H1 (cell line): ENCODE measurements around the gene EDA. TPM values are rescaled to one million over a fixed set of nuclear protein-coding genes. Genes with fewer than 3 reads are reported as not detected.

Source experiments
- CTCF ChIA-PET: fragments of 300-600 bp; sonication (Branson Sonifier 250); formaldehyde crosslinking; loops from one replicate; lab custom pipeline; 2021; ENCODE audit not compliant: partially characterized antibody; lab: Charles Lee
- POLR2A ChIA-PET: fragments of 300-600 bp; sonication (Branson Sonifier 250); formaldehyde crosslinking; loops from one replicate; lab custom pipeline; 2021; ENCODE audit warnings: inconsistent platforms; ENCODE audit not compliant: partially characterized antibody; lab: Charles Lee
- DNase-seq, 2 experiments: peaks; one replicate each; pipeline versions ENCODE4 v3.0.0 to v3.0.0-alpha.2; 2010 to 2022; ENCODE audit warnings: low spot score in 2 of 2, low read depth in 1 of 2, mixed read lengths in 1 of 2
- FAIRE-seq: peaks from 2 replicates; lab custom pipeline; 2011; peaks lifted over from hg19 to GRCh38; lab: Jason Lieb, UNC
- H2AFZ ChIP-seq: 2 replicates; pipeline ENCODE4 v1.8.1; 2012; ENCODE audit warnings: low read length, inconsistent platforms
- H2AK5ac ChIP-seq: 2 replicates; pipeline ENCODE4 v1.6.1; 2013; ENCODE audit warnings: low read depth, low read length
- H2BK120ac ChIP-seq: replicated peaks from 2 replicates; pipeline ENCODE3; 2013; ENCODE audit warnings: low read depth, low read length, inconsistent platforms
- H2BK12ac ChIP-seq: 2 replicates; pipeline ENCODE4 v1.6.1; 2013; ENCODE audit warnings: low read depth, low read length
- H2BK15ac ChIP-seq: 2 replicates; pipeline ENCODE4 v1.6.1; 2013; ENCODE audit warnings: low read length
- H2BK20ac ChIP-seq: 2 replicates; pipeline ENCODE4 v1.6.1; 2013; ENCODE audit warnings: low read length
- H2BK5ac ChIP-seq: 2 replicates; pipeline ENCODE4 v1.6.1; 2013; ENCODE audit warnings: low read depth, low read length
- H3K14ac ChIP-seq: 2 replicates; pipeline ENCODE4 v1.6.1; 2013; ENCODE audit warnings: inconsistent platforms; ENCODE audit not compliant: insufficient read length
- H3K18ac ChIP-seq: 2 replicates; pipeline ENCODE4 v1.6.1; 2013; ENCODE audit warnings: low read length; ENCODE audit errors: extremely low read depth
- H3K23ac ChIP-seq: 2 replicates; pipeline ENCODE4 v1.6.1; 2013; ENCODE audit warnings: inconsistent platforms; ENCODE audit not compliant: insufficient read length
- H3K23me2 ChIP-seq: 2 replicates; pipeline ENCODE4 v1.6.1; 2013; ENCODE audit warnings: low read depth, low read length
- H3K27ac ChIP-seq: 2 replicates; pipeline ENCODE4 v1.6.1; 2011; ENCODE audit warnings: low read depth, low read length, inconsistent platforms
- H3K27me3 ChIP-seq, 4 experiments: replicated peaks in 1 of 4; 1 replicate in 1 of 4; 2 replicates in 3 of 4; pipeline versions ENCODE4 v1.6.1 to v1.8.1; 2011 to 2013; ENCODE audit warnings: low read length in 3 of 4, mild to moderate bottlenecking in 3 of 4, inconsistent platforms in 2 of 4, mixed read lengths in 2 of 4, moderate library complexity in 1 of 4; ENCODE audit not compliant: control insufficient read depth in 3 of 4, insufficient read depth in 3 of 4; ENCODE audit errors: extremely low read depth in 1 of 4
- H3K36me3 ChIP-seq, 4 experiments: 2 replicates each; pipeline versions ENCODE4 v1.6.1 to v1.8.1; 2011 to 2013; ENCODE audit warnings: mild to moderate bottlenecking in 4 of 4, low read length in 3 of 4, moderate library complexity in 2 of 4, control low read depth in 1 of 4, inconsistent platforms in 1 of 4; ENCODE audit not compliant: insufficient read depth in 4 of 4, control insufficient read depth in 2 of 4
- H3K4ac ChIP-seq: replicated peaks from 2 replicates; pipeline ENCODE3; 2013; ENCODE audit warnings: low read length, low read depth, mixed read lengths, inconsistent platforms; ENCODE audit not compliant: insufficient read length
- H3K4me1 ChIP-seq, 4 experiments: replicated peaks in 1 of 4; 1 replicate in 1 of 4; 2 replicates in 3 of 4; pipeline versions ENCODE4 v1.6.1 to v1.8.1; 2011 to 2013; ENCODE audit warnings: low read length in 3 of 4, inconsistent platforms in 2 of 4, mixed read lengths in 1 of 4; ENCODE audit not compliant: insufficient read depth in 4 of 4, control insufficient read depth in 3 of 4
- H3K4me2 ChIP-seq, 2 experiments: 2 replicates each; pipeline versions ENCODE4 v1.6.1 to v1.8.1; 2011 to 2013; ENCODE audit warnings: low read depth in 2 of 2, low read length in 2 of 2, control low read depth in 1 of 2, inconsistent platforms in 1 of 2, mild to moderate bottlenecking in 1 of 2; ENCODE audit not compliant: insufficient read depth in 1 of 2
- H3K4me3 ChIP-seq, 4 experiments: fragments of 200-600, 300-600 bp in 1 of 4; sonication (generic), shearing (Covaris generic), sonication (Bioruptor Twin) in 1 of 4; 2 replicates each; pipeline versions ENCODE4 v1.5.1 to v1.8.1; 2011 to 2016; ENCODE audit warnings: low read length in 4 of 4, low read depth in 3 of 4, control low read depth in 2 of 4, inconsistent platforms in 2 of 4, mild to moderate bottlenecking in 2 of 4, mixed read lengths in 1 of 4, moderate library complexity in 1 of 4; ENCODE audit not compliant: insufficient read depth in 2 of 4; ENCODE audit errors: extremely low read depth in 1 of 4
- H3K56ac ChIP-seq: replicated peaks from 2 replicates; pipeline ENCODE3; 2013; ENCODE audit warnings: low read depth, mild to moderate bottlenecking, mixed read lengths, low read length, inconsistent platforms; ENCODE audit not compliant: insufficient read length
- H3K79me1 ChIP-seq: 2 replicates; pipeline ENCODE4 v1.6.1; 2013; ENCODE audit warnings: low read depth, low read length, control low read depth
- H3K79me2 ChIP-seq, 2 experiments: 2 replicates each; pipeline versions ENCODE4 v1.6.1 to v1.8.1; 2012 to 2013; ENCODE audit warnings: low read length in 2 of 2, mild to moderate bottlenecking in 2 of 2, inconsistent platforms in 1 of 2; ENCODE audit not compliant: insufficient read depth in 2 of 2, control insufficient read depth in 1 of 2
- H3K9ac ChIP-seq, 4 experiments: replicated peaks in 1 of 4; 1 replicate in 1 of 4; 2 replicates in 3 of 4; pipeline versions ENCODE4 v1.6.1 to v1.8.1; 2011 to 2013; ENCODE audit warnings: low read depth in 3 of 4, low read length in 3 of 4, control low read depth in 2 of 4, mild to moderate bottlenecking in 2 of 4, moderate library complexity in 2 of 4, inconsistent platforms in 1 of 4; ENCODE audit errors: extremely low read depth in 1 of 4
- H3K9me3 ChIP-seq, 2 experiments: 2 replicates each; pipeline versions ENCODE4 v1.6.1 to v1.8.1; 2012 to 2013; ENCODE audit warnings: mild to moderate bottlenecking in 2 of 2, moderate library complexity in 2 of 2, control low read depth in 1 of 2, inconsistent platforms in 1 of 2, low read depth in 1 of 2, low read length in 1 of 2, mixed read lengths in 1 of 2; ENCODE audit not compliant: insufficient read depth in 2 of 2
- H4K20me1 ChIP-seq, 2 experiments: replicated peaks in 1 of 2; 2 replicates each; pipeline versions ENCODE3 to v1.8.1; 2011 to 2013; ENCODE audit warnings: inconsistent platforms in 2 of 2, low read length in 2 of 2, mild to moderate bottlenecking in 1 of 2; ENCODE audit not compliant: insufficient read depth in 2 of 2, control insufficient read depth in 1 of 2
- H4K5ac ChIP-seq: 2 replicates; pipeline ENCODE4 v1.6.1; 2013; ENCODE audit warnings: low read length, low read depth, mixed read lengths, inconsistent platforms; ENCODE audit not compliant: insufficient read length
- H4K8ac ChIP-seq: 2 replicates; pipeline ENCODE4 v1.8.0; 2013; ENCODE audit warnings: mild to moderate bottlenecking, moderate library complexity, low read length, inconsistent platforms; ENCODE audit not compliant: insufficient read depth; ENCODE audit errors: extremely low read depth
- H4K91ac ChIP-seq: replicated peaks from 2 replicates; pipeline ENCODE3; 2013; ENCODE audit warnings: low read length, mixed read lengths, inconsistent platforms; ENCODE audit not compliant: insufficient read length
- BCL11A ChIP-seq, 2 experiments: IDR thresholded peaks; one replicate each; pipeline ENCODE4 v1.6.1; 2011; ENCODE audit warnings: low read depth in 2 of 2, low read length in 2 of 2, mild to moderate bottlenecking in 2 of 2
- CBX5 ChIP-seq: fragments of 300-800, 300-1000 bp; sonication (generic); IDR thresholded peaks from 2 replicates; pipeline ENCODE4 v1.7.1; 2016; ENCODE audit warnings: antibody characterized with exemption, low read length, low read depth
- FOSL1 ChIP-seq: IDR thresholded peaks from 2 replicates; pipeline ENCODE4 v1.6.1; 2011; ENCODE audit warnings: mild to moderate bottlenecking, low read depth, low read length, moderate library complexity; ENCODE audit not compliant: insufficient read depth
- KDM5A ChIP-seq: fragments of 200-600 bp; IDR thresholded peaks from 2 replicates; pipeline ENCODE4 v1.7.1; 2012; ENCODE audit warnings: mild to moderate bottlenecking, low read length, inconsistent platforms, mixed read lengths
- NRF1 ChIP-seq: IDR thresholded peaks from 2 replicates; pipeline ENCODE4 v1.6.1; 2011; ENCODE audit warnings: mild to moderate bottlenecking, low read depth, low read length, improper control_type of control experiment
- POU5F1 ChIP-seq: IDR thresholded peaks from 2 replicates; pipeline ENCODE4 v1.6.1; 2011; ENCODE audit warnings: low read depth, mild to moderate bottlenecking, low read length, moderate library complexity
- RFX5 ChIP-seq: IDR thresholded peaks from 2 replicates; pipeline ENCODE4 v1.6.1; 2011; ENCODE audit warnings: low read depth, low read length, improper control_type of control experiment, borderline replicate concordance
- RNF2 ChIP-seq: fragments of 200-900, 300-1000 bp; sonication (generic); IDR thresholded peaks from 2 replicates; pipeline ENCODE4 v1.7.1; 2016; ENCODE audit warnings: borderline replicate concordance, low read depth, mild to moderate bottlenecking, antibody characterized with exemption, low read length; ENCODE audit not compliant: poor library complexity, severe bottlenecking; ENCODE audit errors: missing control alignments
- RXRA ChIP-seq: IDR thresholded peaks from 2 replicates; pipeline ENCODE4 v1.6.1; 2011; ENCODE audit warnings: low read depth, mild to moderate bottlenecking, low read length, moderate library complexity; ENCODE audit not compliant: insufficient read depth
- SAP30 ChIP-seq: fragments of 300-600 bp; sonication (generic); IDR thresholded peaks from 2 replicates; pipeline ENCODE4 v1.7.1; 2012; ENCODE audit warnings: low read length, moderate library complexity, mild to moderate bottlenecking, inconsistent platforms; ENCODE audit not compliant: insufficient read depth, insufficient replicate concordance
- SIX5 ChIP-seq: IDR thresholded peaks from 2 replicates; pipeline ENCODE4 v1.6.1; 2011; ENCODE audit warnings: mild to moderate bottlenecking, low read depth, low read length
- TAF1 ChIP-seq: IDR thresholded peaks from 2 replicates; pipeline ENCODE4 v1.6.1; 2011; ENCODE audit warnings: mild to moderate bottlenecking, low read depth, low read length
- TCF12 ChIP-seq: IDR thresholded peaks from 2 replicates; pipeline ENCODE4 v1.6.1; 2011; ENCODE audit warnings: low read depth, mild to moderate bottlenecking, low read length
- YY1 ChIP-seq: IDR thresholded peaks from 2 replicates; pipeline ENCODE4 v1.6.1; 2011; ENCODE audit warnings: low read depth, mild to moderate bottlenecking, low read length
- ZNF274 ChIP-seq: IDR thresholded peaks from 2 replicates; pipeline ENCODE4 v1.7.0; 2012; ENCODE audit warnings: low read length, borderline replicate concordance; ENCODE audit errors: extremely low read depth
- WGBS, 2 experiments: shearing (Covaris generic) in 1 of 2; methylation state at CpG; one replicate each; pipeline versions ENCODE4 v1.1.6 to v1.1.7; 2013 to 2015; ENCODE audit warnings: low lambda C conversion rate in 2 of 2, mixed read lengths in 2 of 2, inconsistent platforms in 1 of 2, low coverage in 1 of 2, missing lambda C conversion rate in 1 of 2; ENCODE audit not compliant: insufficient replicate concordance in 2 of 2, insufficient coverage in 1 of 2, insufficient read length in 1 of 2; ENCODE audit errors: extremely low coverage in 1 of 2, missing lambda C conversion rate in 1 of 2; 5-methylcytosine and 5-hydroxymethylcytosine counted together
- polyA plus RNA-seq, 7 experiments: library from polyadenylated mRNA; depleted of rRNA in 3 of 7; stranded (reverse) in 5 of 7; unstranded in 2 of 7; fragments of >200 nt in 5 of 7; fragments of 200-250 nt in 2 of 7; gene quantifications; 1 replicate in 5 of 7; 2 replicates in 1 of 7; 4 replicates in 1 of 7; pipeline versions ENCODE4 v1.2.1 to v1.2.3, GENCODE V29; 2011 to 2013; ENCODE audit warnings: missing spikeins in 2 of 7, mixed read lengths in 2 of 7
- total RNA-seq: library from RNA; stranded (reverse); fragmentation: NEBNext Ultra II Directional; extraction: Animal tissue kit (Norgen Biotek cat#: 25700); gene quantifications from 2 replicates; pipeline ENCODE4 v1.2.1, GENCODE V29; 2021

Gene EDA
- total and polyA plus RNA-seq, 2 of the 8 experiments (the other 6 are each of a cell fraction or from before 2014, with no cell fraction given): 7.5 to 10.5 TPM

GRCh38 chrX:69951753-69952152 is 335.8 kb downstream of the EDA start:
- Histone ChIP-seq H4K91ac (no peak overlapping the region), H3K27ac (no peak overlapping the region), H4K20me1 (no peaks in the 10 kb centered on the region), H2BK15ac (no peak overlapping the region), H2AFZ (no peak overlapping the region), H4K8ac (no peak overlapping the region), H3K4me2 (no peak overlapping the region), H4K5ac (no peak overlapping the region), H3K4ac (no peak overlapping the region), H3K23me2 (no peaks in the 10 kb centered on the region), H3K4me1 (no peaks in the 10 kb centered on the region), H3K18ac (no peak overlapping the region), H2BK12ac (no peak overlapping the region), H3K27me3 (no peaks in the 10 kb centered on the region), H2BK5ac (no peak overlapping the region), H3K79me1 (no peaks in the 10 kb centered on the region), H2BK120ac (no peak overlapping the region), H2BK20ac (no peak overlapping the region), H3K9ac (no peak overlapping the region), H3K56ac (no peak overlapping the region), H3K9me3 (no peaks in the 10 kb centered on the region), H3K23ac (no peak overlapping the region), H2AK5ac (no peak overlapping the region), H3K79me2 (no peaks in the 10 kb centered on the region), H3K4me3 (no peak overlapping the region), H3K14ac (no peak overlapping the region), H3K36me3 (no peaks in the 10 kb centered on the region)
- DNase-seq (no peak), FAIRE-seq (no peak)
- ChIA-PET CTCF (no interaction called here), POLR2A (no interaction called here)
- no peak for TF ChIP-seq POU5F1
- no peak for TF ChIP-seq KDM5A
- TF ChIP-seq TAF1: no peak
- TF ChIP-seq NRF1: no peak
- no peak for TF ChIP-seq TCF12
- TF ChIP-seq RXRA: no peak
- no peak for TF ChIP-seq RNF2
- no peak for TF ChIP-seq CBX5
- TF ChIP-seq SIX5: no peak
- no peak for TF ChIP-seq SAP30
- no peak for TF ChIP-seq FOSL1
- no peak for TF ChIP-seq RFX5
- TF ChIP-seq BCL11A (IDR thresholded peaks at IDR 0.05; ENCODE audit: low read depth in 2 of 2, low read length in 2 of 2): no peak
- TF ChIP-seq YY1: no peak
- TF ChIP-seq ZNF274: no peak
- WGBS, 2 experiments: 100% methylated on average over 1 of the region's 1 CpG; no CpG with 5 or more reads in 1 of the 2 experiments
